OCI-LY1 (cell line): ENCODE results near the gene GTF3C5.

Experiments used
- CTCF ChIP-seq: fragments of 200-600 bp; sonication (generic), shearing (Covaris generic); IDR thresholded peaks from 2 replicates; pipeline ENCODE4 v1.5.1; 2017; ENCODE audit warnings: mild to moderate bottlenecking, antibody characterized with exemption, low read length, moderate library complexity, mixed read lengths
- EZH2 ChIP-seq: fragments of 200-600 bp; sonication (generic), shearing (Covaris generic); IDR thresholded peaks from 2 replicates; pipeline ENCODE4 v1.8.0; 2017; ENCODE audit warnings: borderline replicate concordance, mixed run types, mild to moderate bottlenecking, antibody characterized with exemption, low read length, moderate library complexity, mixed read lengths

GRCh38 chr9:133066181-133066983 lies 35.6 kb downstream of the GTF3C5 start:
- TF ChIP-seq EZH2 = no peak
- no peak for TF ChIP-seq CTCF
